ENCODE measurements around the gene EXOC6B. TPM values are rescaled to one million over a fixed set of nuclear protein-coding genes. Genes with fewer than 3 reads are reported as not detected.
A peak's percentile ranks its signal among the peaks of the same experiment; 100 is the strongest.

Gene EXOC6B
- total and polyA plus RNA-seq, 12 donors = 16.3 to 243 (median 144) TPM

GRCh38 chr2:72438364-72438763 is 387.5 kb downstream of the EXOC6B start:
- DNase-seq = no peak

GRCh38 chr2:72431737-72432136 is 394.1 kb downstream of the EXOC6B start:
- TF ChIP-seq, protein P1, sequence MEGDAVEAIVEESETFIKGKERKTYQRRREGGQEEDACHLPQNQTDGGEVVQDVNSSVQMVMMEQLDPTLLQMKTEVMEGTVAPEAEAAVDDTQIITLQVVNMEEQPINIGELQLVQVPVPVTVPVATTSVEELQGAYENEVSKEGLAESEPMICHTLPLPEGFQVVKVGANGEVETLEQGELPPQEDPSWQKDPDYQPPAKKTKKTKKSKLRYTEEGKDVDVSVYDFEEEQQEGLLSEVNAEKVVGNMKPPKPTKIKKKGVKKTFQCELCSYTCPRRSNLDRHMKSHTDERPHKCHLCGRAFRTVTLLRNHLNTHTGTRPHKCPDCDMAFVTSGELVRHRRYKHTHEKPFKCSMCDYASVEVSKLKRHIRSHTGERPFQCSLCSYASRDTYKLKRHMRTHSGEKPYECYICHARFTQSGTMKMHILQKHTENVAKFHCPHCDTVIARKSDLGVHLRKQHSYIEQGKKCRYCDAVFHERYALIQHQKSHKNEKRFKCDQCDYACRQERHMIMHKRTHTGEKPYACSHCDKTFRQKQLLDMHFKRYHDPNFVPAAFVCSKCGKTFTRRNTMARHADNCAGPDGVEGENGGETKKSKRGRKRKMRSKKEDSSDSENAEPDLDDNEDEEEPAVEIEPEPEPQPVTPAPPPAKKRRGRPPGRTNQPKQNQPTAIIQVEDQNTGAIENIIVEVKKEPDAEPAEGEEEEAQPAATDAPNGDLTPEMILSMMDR (IDR thresholded peaks at IDR 0.05) = no peak
- H3K4me1 ChIP-seq = no peaks in the 10 kb centered on the region
- ATAC-seq (no peak), DNase-seq (no peak)
- no peak overlapping the region for H3K4me3 ChIP-seq
- intact Hi-C loops (cut with DNase I) = no loop called here
- 85 to 90% methylated on average over 4 of the region's 4 CpGs for WGBS, 2 donors
- H3K27ac ChIP-seq = no peak overlapping the region
- no peaks in the 10 kb centered on the region for H3K36me3 ChIP-seq
- peaks cover 0 to 11% (median 0%) of the 10 kb centered on the region in 11 donors for H3K9me3 ChIP-seq
- no peaks in the 10 kb centered on the region for H3K27me3 ChIP-seq

More at GRCh38 chr2:72438364-72438763, 387.5 kb downstream of the EXOC6B start:
- H3K4me3 ChIP-seq = no peak overlapping the region
- 92% methylated on average over 3 of the region's 3 CpGs for WGBS, 2 donors
- H3K27ac ChIP-seq = no peak overlapping the region
- peaks cover 0 to 9% (median 0%) of the 10 kb centered on the region in 11 donors for H3K9me3 ChIP-seq
- H3K4me1 ChIP-seq = peaks cover 0 to 11% (median 0%) of the 10 kb centered on the region in 9 donors
- intact Hi-C loops (cut with DNase I) = no loop called here
- ATAC-seq = no peak
- no peaks in the 10 kb centered on the region for H3K27me3 ChIP-seq
- H3K36me3 ChIP-seq = peaks cover 0 to 4% (median 0%) of the 10 kb centered on the region in 9 donors
- TF ChIP-seq, protein P1 (IDR thresholded peaks at IDR 0.05) = no peak

- 96 to 98% methylated on average over 15 of the region's 15 CpGs for WGBS, 2 donors
- Histone ChIP-seq H3K9me3 (peaks cover 0 to 5% (median 0%) of the 10 kb centered on the region in 11 donors), H3K4me3 (no peak overlapping the region), H3K36me3 (peaks cover 0 to 7% (median 0%) of the 10 kb centered on the region in 9 donors), H3K27ac (no peak overlapping the region), H3K4me1 (no peaks in the 10 kb centered on the region), H3K27me3 (no peaks in the 10 kb centered on the region)
- DNase-seq (no peak), ATAC-seq (peak in 4 of 8 donors; percentile 19 to 69 (median 21))
- TF ChIP-seq, protein P1 (IDR thresholded peaks at IDR 0.05) = no peak
- intact Hi-C loops (cut with DNase I) = no loop called here
Measured at GRCh38 chr2:72427022-72427861, 398.6 kb downstream of the EXOC6B start.

DNA sequence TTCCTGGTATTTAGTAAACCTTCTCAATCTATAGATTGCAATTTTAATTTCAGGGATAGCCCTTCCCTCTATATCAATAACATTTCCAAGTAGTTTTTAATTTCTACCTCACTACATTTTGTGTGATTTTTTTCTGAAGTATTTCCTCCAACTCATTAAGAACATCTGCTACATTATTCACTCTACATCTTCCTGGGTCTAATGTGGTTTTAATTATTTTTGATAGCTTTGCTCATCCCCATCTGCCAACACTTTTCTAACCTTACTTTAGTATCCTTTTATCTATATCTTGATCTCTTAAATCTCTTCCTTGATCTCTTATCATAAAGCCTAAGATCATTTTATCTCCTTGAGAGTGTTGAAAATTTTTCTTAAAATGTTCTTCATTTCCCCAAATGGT is 399.8 kb downstream of the EXOC6B start:
- Histone ChIP-seq H3K27ac (no peak overlapping the region), H3K4me3 (no peak overlapping the region), H3K27me3 (no peaks in the 10 kb centered on the region), H3K36me3 (peaks cover 0 to 14% (median 0%) of the 10 kb centered on the region in 9 donors), H3K9me3 (peaks cover 0 to 10% (median 0%) of the 10 kb centered on the region in 11 donors), H3K4me1 (no peaks in the 10 kb centered on the region)
- DNase-seq = no peak
- no peak for ATAC-seq
- intact Hi-C loops (cut with DNase I) = no loop called here
- TF ChIP-seq, protein P1 (IDR thresholded peaks at IDR 0.05) = no peak

All from heart right ventricle (tissue), 16 donors.